Neural progenitor cell (in vitro differentiated cells): Measurements from ENCODE around the gene PPFIA3. TPM values are rescaled to one million over a fixed set of nuclear protein-coding genes. Genes with fewer than 3 reads are reported as not detected.

Experiments used
- DNase-seq: peaks from one replicate; pipeline ENCODE4 v3.0.0-alpha.2; 2016; ENCODE audit warnings: low spot score
- H2AFZ ChIP-seq: fragments of 200-600 bp; sonication (generic); replicated peaks from 2 replicates; pipeline ENCODE4 v1.6.1; 2016; ENCODE audit warnings: antibody characterized with exemption
- H3F3A ChIP-seq: fragments of 200-600 bp; sonication (generic); 2 replicates; pipeline ENCODE4 v1.6.1; 2016; ENCODE audit warnings: antibody characterized with exemption, low read depth
- H3K27ac ChIP-seq: fragments of 200-600 bp; sonication (generic); 2 replicates; pipeline ENCODE4 v1.5.1; 2016; ENCODE audit warnings: mild to moderate bottlenecking
- H3K27me3 ChIP-seq: fragments of 200-600 bp; sonication (generic); 2 replicates; pipeline ENCODE4 v1.6.1; 2016; ENCODE audit warnings: mild to moderate bottlenecking, moderate library complexity
- H3K36me3 ChIP-seq: fragments of 200-600 bp; sonication (generic); 2 replicates; pipeline ENCODE4 v1.5.1; 2016
- H3K4me1 ChIP-seq: fragments of 200-600 bp; sonication (generic); 2 replicates; pipeline ENCODE4 v1.6.1; 2016; ENCODE audit warnings: mixed run types
- H3K4me2 ChIP-seq: fragments of 200-600 bp; sonication (generic); 2 replicates; pipeline ENCODE4 v1.6.1; 2016
- H3K4me3 ChIP-seq: fragments of 200-600 bp; sonication (generic); 2 replicates; pipeline ENCODE4 v1.5.1; 2016
- H3K79me2 ChIP-seq: fragments of 200-600 bp; sonication (generic); 2 replicates; pipeline ENCODE4 v1.6.1; 2016; ENCODE audit warnings: low read depth
- H3K9ac ChIP-seq: fragments of 200-600 bp; sonication (generic); 2 replicates; pipeline ENCODE4 v1.6.1; 2016
- H3K9me3 ChIP-seq: fragments of 200-600 bp; sonication (generic); 2 replicates; pipeline ENCODE4 v1.5.1; 2016; ENCODE audit warnings: low read depth
- H4K20me1 ChIP-seq: fragments of 200-600 bp; sonication (generic); 2 replicates; pipeline ENCODE4 v1.6.1; 2016; ENCODE audit warnings: low read depth
- H3K27ac Mint-ChIP-seq: 3 replicates; pipeline ENCODE4 v1.8.0; 2021; ENCODE audit warnings: mixed read lengths
- H3K27me3 Mint-ChIP-seq: 2 replicates; pipeline ENCODE4 v1.8.0; 2022; ENCODE audit warnings: low read depth, mild to moderate bottlenecking, inconsistent platforms, moderate library complexity, mixed read lengths; ENCODE audit not compliant: insufficient read depth
- H3K36me3 Mint-ChIP-seq: 3 replicates; pipeline ENCODE4 v1.8.0; 2021; ENCODE audit warnings: mixed read lengths
- H3K4me1 Mint-ChIP-seq: 3 replicates; pipeline ENCODE4 v1.8.0; 2021; ENCODE audit warnings: mixed read lengths
- H3K4me3 Mint-ChIP-seq: 3 replicates; pipeline ENCODE4 v1.8.0; 2021; ENCODE audit warnings: mild to moderate bottlenecking, moderate library complexity, mixed read lengths
- H3K9me3 Mint-ChIP-seq: 3 replicates; pipeline ENCODE4 v1.8.0; 2020; ENCODE audit warnings: mixed read lengths
- CTCF ChIP-seq: fragments of 200-600 bp; sonication (generic); IDR thresholded peaks from 2 replicates; pipeline ENCODE4 v1.5.1; 2017; ENCODE audit warnings: antibody characterized with exemption, mild to moderate bottlenecking
- EZH2 ChIP-seq: fragments of 200-600 bp; sonication (generic); IDR thresholded peaks from 2 replicates; pipeline ENCODE4 v1.6.1; 2017; ENCODE audit warnings: antibody characterized with exemption, mild to moderate bottlenecking, moderate library complexity
- EZH2phosphoT487 ChIP-seq: fragments of 200-600 bp; sonication (generic); IDR thresholded peaks from 2 replicates; pipeline ENCODE4 v1.6.1; 2017; ENCODE audit warnings: antibody characterized with exemption
- total RNA-seq: library from RNA; depleted of rRNA; stranded (reverse); fragments of >200 nt; gene quantifications from 2 replicates; pipeline ENCODE4 v1.2.3, GENCODE V29; 2015; ENCODE audit warnings: low replicate concordance

Gene PPFIA3
- total RNA-seq, 1 donor from 2014 or later, result 1.8 TPM

GRCh38 chr19:49190781-49191180 is 71.4 kb downstream of the PPFIA3 start:
- no peaks in the 10 kb centered on the region for H3K4me1 ChIP-seq
- no peak overlapping the region for H2AFZ ChIP-seq
- Mint-ChIP-seq H3K27me3 (peaks cover 2% of the 10 kb centered on the region), H3K4me3 (no peak overlapping the region), H3K4me1 (no peaks in the 10 kb centered on the region), H3K36me3 (peaks cover 17% of the 10 kb centered on the region), H3K27ac (no peak overlapping the region), H3K9me3 (no peaks in the 10 kb centered on the region)
- no peak overlapping the region for H3K27ac ChIP-seq
- no peaks in the 10 kb centered on the region for H3K36me3 ChIP-seq
- H4K20me1 ChIP-seq, result no peaks in the 10 kb centered on the region
- no peaks in the 10 kb centered on the region for H3F3A ChIP-seq
- H3K9me3 ChIP-seq, result no peaks in the 10 kb centered on the region
- TF ChIP-seq CTCF (no peak), EZH2 (no peak), EZH2phosphoT487 (no peak)
- no peak overlapping the region for H3K9ac ChIP-seq
- no peaks in the 10 kb centered on the region for H3K79me2 ChIP-seq
- DNase-seq, result no peak
- H3K4me2 ChIP-seq, result no peak overlapping the region
- no peak overlapping the region for H3K4me3 ChIP-seq
- no peaks in the 10 kb centered on the region for H3K27me3 ChIP-seq

GRCh38 chr19:49193822-49194394 is 74.6 kb downstream of the PPFIA3 start:
- Histone ChIP-seq H3K4me2 (no peak overlapping the region), H3K4me3 (no peak overlapping the region), H2AFZ (no peak overlapping the region), H3K27me3 (no peaks in the 10 kb centered on the region), H3K9ac (no peak overlapping the region), H3K36me3 (no peaks in the 10 kb centered on the region), H3F3A (no peaks in the 10 kb centered on the region), H3K79me2 (no peaks in the 10 kb centered on the region), H3K4me1 (no peaks in the 10 kb centered on the region), H3K27ac (no peak overlapping the region), H4K20me1 (no peaks in the 10 kb centered on the region), H3K9me3 (no peaks in the 10 kb centered on the region)
- peaks cover 2% of the 10 kb centered on the region for H3K27me3 Mint-ChIP-seq
- no peak for TF ChIP-seq CTCF
- H3K4me3 Mint-ChIP-seq, result no peak overlapping the region
- H3K36me3 Mint-ChIP-seq, result peaks cover 16% of the 10 kb centered on the region
- H3K4me1 Mint-ChIP-seq, result no peaks in the 10 kb centered on the region
- H3K9me3 Mint-ChIP-seq, result no peaks in the 10 kb centered on the region
- DNase-seq, result no peak
- no peak overlapping the region for H3K27ac Mint-ChIP-seq

GRCh38 chr19:49194408-49194807 is 75.1 kb downstream of the PPFIA3 start:
- Histone ChIP-seq H3K4me1 (no peaks in the 10 kb centered on the region), H3K4me3 (no peak overlapping the region), H3K27me3 (no peaks in the 10 kb centered on the region), H3K9me3 (no peaks in the 10 kb centered on the region), H4K20me1 (no peaks in the 10 kb centered on the region), H3K79me2 (no peaks in the 10 kb centered on the region), H3K36me3 (no peaks in the 10 kb centered on the region), H3K27ac (no peak overlapping the region), H3F3A (peaks cover 5% of the 10 kb centered on the region), H3K4me2 (no peak overlapping the region), H3K9ac (no peak overlapping the region), H2AFZ (no peak overlapping the region)
- peaks cover 12% of the 10 kb centered on the region for H3K36me3 Mint-ChIP-seq
- TF ChIP-seq CTCF (no peak), EZH2 (no peak), EZH2phosphoT487 (no peak)
- no peak overlapping the region for H3K4me3 Mint-ChIP-seq
- no peaks in the 10 kb centered on the region for H3K9me3 Mint-ChIP-seq
- peaks cover 2% of the 10 kb centered on the region for H3K27me3 Mint-ChIP-seq
- no peak overlapping the region for H3K27ac Mint-ChIP-seq
- H3K4me1 Mint-ChIP-seq, result no peaks in the 10 kb centered on the region
- DNase-seq, result no peak
